OCI-LY7 (cell line): ENCODE measurements around the gene EVI5L. TPM values are rescaled to one million over a fixed set of nuclear protein-coding genes. Genes with fewer than 3 reads are reported as not detected.

Experiments
- BruUV-seq: library from RNA; stranded (reverse); fragments of 400-500 nt; replicated peaks from 2 replicates; lab custom pipeline; 2021; lab: Mats Ljungman, UMichigan
- CTCF ChIA-PET: fragments of 300-600 bp; sonication (Branson Sonifier 250); formaldehyde crosslinking; loops from one replicate; lab custom pipeline; 2022; ENCODE audit warnings: antibody characterized with exemption; ENCODE audit not compliant: unreplicated experiment; lab: Charles Lee
- POLR2A ChIA-PET: fragments of 300-600 bp; sonication (Branson Sonifier 250); formaldehyde crosslinking; loops from one replicate; lab custom pipeline; 2022; ENCODE audit warnings: antibody characterized with exemption; lab: Charles Lee
- DNase-seq: peaks from one replicate; pipeline ENCODE4 v3.0.0-alpha.2; 2015; ENCODE audit warnings: low spot score
- H2AFZ ChIP-seq: fragments of 200-600 bp; sonication (generic), shearing (Covaris generic); 2 replicates; pipeline ENCODE4 v1.6.1; 2014; ENCODE audit warnings: mild to moderate bottlenecking, antibody characterized with exemption, low read length, moderate library complexity
- H3K27ac ChIP-seq: fragments of 200-600 bp; sonication (generic); 2 replicates; pipeline ENCODE4 v1.5.1; 2014; ENCODE audit warnings: mixed run types, low read depth, mild to moderate bottlenecking, moderate library complexity, low read length, inconsistent platforms; ENCODE audit not compliant: poor library complexity, severe bottlenecking
- H3K36me3 ChIP-seq: fragments of 200-600 bp; sonication (generic); 2 replicates; pipeline ENCODE4 v1.6.1; 2014; ENCODE audit warnings: mild to moderate bottlenecking, antibody characterized with exemption, low read length, moderate library complexity, mixed read lengths; ENCODE audit not compliant: insufficient read depth
- H3K4me1 ChIP-seq: fragments of 200-600 bp; sonication (generic); 2 replicates; pipeline ENCODE4 v1.5.1; 2014; ENCODE audit warnings: mild to moderate bottlenecking, low read length; ENCODE audit not compliant: insufficient read depth, poor library complexity, severe bottlenecking
- H3K4me2 ChIP-seq: fragments of 200-600 bp; sonication (generic); 2 replicates; pipeline ENCODE4 v1.6.1; 2014; ENCODE audit warnings: mild to moderate bottlenecking, low read length
- H3K4me3 ChIP-seq: fragments of 200-600 bp; sonication (generic); 2 replicates; pipeline ENCODE4 v1.5.1; 2014; ENCODE audit warnings: mild to moderate bottlenecking, low read depth, low read length; ENCODE audit not compliant: poor library complexity, severe bottlenecking
- H3K79me2 ChIP-seq: fragments of 200-600 bp; sonication (generic); 2 replicates; pipeline ENCODE4 v1.6.1; 2016; ENCODE audit warnings: low read depth, mild to moderate bottlenecking, low read length, moderate library complexity, mixed read lengths; ENCODE audit not compliant: insufficient read depth
- H3K9me2 ChIP-seq: fragments of 200-600 bp; sonication (generic); 2 replicates; pipeline ENCODE4 v1.6.1; 2016; ENCODE audit warnings: mild to moderate bottlenecking, low read length, mixed read lengths; ENCODE audit not compliant: insufficient read depth
- H3K9me3 ChIP-seq: fragments of 200-600 bp; sonication (generic); 2 replicates; pipeline ENCODE4 v1.6.1; 2014; ENCODE audit warnings: mild to moderate bottlenecking, mixed run types, low read length, mixed read lengths
- H4K20me1 ChIP-seq: fragments of 200-600 bp; sonication (generic); 2 replicates; pipeline ENCODE4 v1.6.1; 2014; ENCODE audit warnings: mild to moderate bottlenecking, antibody characterized with exemption, low read length, moderate library complexity, mixed read lengths; ENCODE audit not compliant: insufficient read depth
- CTCF ChIP-seq: fragments of 200-600 bp; sonication (generic); conservative IDR thresholded peaks from 2 replicates; pipeline ENCODE4 v1.5.1; 2014; ENCODE audit warnings: mild to moderate bottlenecking, antibody characterized with exemption, low read length, moderate library complexity, mixed read lengths
- EZH2phosphoT487 ChIP-seq: fragments of 200-600 bp; sonication (generic); IDR thresholded peaks from 2 replicates; pipeline ENCODE4 v1.6.1; 2018; ENCODE audit warnings: low read depth, borderline replicate concordance, mild to moderate bottlenecking, mixed run types, antibody characterized with exemption, low read length, moderate library complexity, mixed read lengths
- intact Hi-C: fragments of 100-400 bp; cut with micrococcal nuclease; formaldehyde crosslinking; loops from one replicate; pipeline ENCODE4 v1.10.0; 2022; ENCODE audit not compliant: unreplicated experiment
- total RNA-seq, 2 experiments: library from RNA; depleted of rRNA in 1 of 2; stranded (reverse); fragments of >200 nt in 1 of 2; shearing (Covaris generic) in 1 of 2; gene quantifications; 2 replicates each; pipeline ENCODE4 v1.2.3, GENCODE V29; 2014 to 2022

The EVI5L gene
- total RNA-seq, 2 experiments from 2014 or later: 2.7 to 5.5 TPM

DNA sequence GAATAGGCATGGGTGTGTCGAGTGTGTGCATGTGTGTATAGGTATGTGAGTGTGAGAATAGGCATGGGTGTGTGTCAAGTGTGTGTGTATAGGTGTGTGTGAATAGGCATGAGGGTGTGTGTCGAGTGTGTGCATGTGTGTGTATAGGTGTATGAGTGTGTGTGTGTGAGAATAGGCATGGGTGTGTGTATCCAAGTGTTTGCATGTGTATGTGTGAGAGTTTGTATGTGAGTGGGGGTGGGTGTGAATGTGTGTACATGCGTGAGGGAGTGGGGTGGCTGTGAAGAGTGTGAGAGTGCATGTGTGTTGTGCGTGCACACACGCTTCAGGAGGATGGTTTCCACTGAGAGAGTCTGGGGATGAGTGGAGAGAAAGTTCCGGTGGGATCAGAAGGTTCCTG lies 13.5 kb downstream of the EVI5L start:
- BruUV-seq: no TSS peak
- H3K4me3 ChIP-seq: no peak overlapping the region
- no peaks in the 10 kb centered on the region for H3K4me1 ChIP-seq
- no peaks in the 10 kb centered on the region for H4K20me1 ChIP-seq
- H3K27ac ChIP-seq: no peak overlapping the region
- no peak for DNase-seq
- no peak overlapping the region for H3K4me2 ChIP-seq
- no peak for TF ChIP-seq EZH2phosphoT487
- no peak for TF ChIP-seq CTCF
- ChIA-PET CTCF (no interaction called here), POLR2A (interaction anchor here (0.6 kb wide), 1 partner anchor 193 kb away, joined by 3 read pairs; no protein-coding TSS in a partner anchor)
- H3K36me3 ChIP-seq: no peaks in the 10 kb centered on the region
- no peak overlapping the region for H2AFZ ChIP-seq
- no peaks in the 10 kb centered on the region for H3K9me3 ChIP-seq
- H3K9me2 ChIP-seq: no peaks in the 10 kb centered on the region
- intact Hi-C loops: no loop called here
- no peaks in the 10 kb centered on the region for H3K79me2 ChIP-seq

- Histone ChIP-seq H3K9me3 (no peaks in the 10 kb centered on the region), H2AFZ (no peak overlapping the region), H3K27ac (no peak overlapping the region), H3K9me2 (no peaks in the 10 kb centered on the region), H3K79me2 (no peaks in the 10 kb centered on the region), H3K4me3 (no peak overlapping the region), H3K36me3 (no peaks in the 10 kb centered on the region), H3K4me2 (no peak overlapping the region), H3K4me1 (no peaks in the 10 kb centered on the region), H4K20me1 (no peaks in the 10 kb centered on the region)
- TF ChIP-seq EZH2phosphoT487 (no peak), CTCF (no peak)
- intact Hi-C loops: no loop called here
- DNase-seq: no peak
- no TSS peak for BruUV-seq
- POLR2A ChIA-PET: interaction anchor here (0.6 kb wide), 1 partner anchor 192 kb away, joined by 3 read pairs; no protein-coding TSS in a partner anchor
- CTCF ChIA-PET: no interaction called here
Measured at GRCh38 chr19:7844405-7844804, 14.4 kb downstream of the EVI5L start.

DNA sequence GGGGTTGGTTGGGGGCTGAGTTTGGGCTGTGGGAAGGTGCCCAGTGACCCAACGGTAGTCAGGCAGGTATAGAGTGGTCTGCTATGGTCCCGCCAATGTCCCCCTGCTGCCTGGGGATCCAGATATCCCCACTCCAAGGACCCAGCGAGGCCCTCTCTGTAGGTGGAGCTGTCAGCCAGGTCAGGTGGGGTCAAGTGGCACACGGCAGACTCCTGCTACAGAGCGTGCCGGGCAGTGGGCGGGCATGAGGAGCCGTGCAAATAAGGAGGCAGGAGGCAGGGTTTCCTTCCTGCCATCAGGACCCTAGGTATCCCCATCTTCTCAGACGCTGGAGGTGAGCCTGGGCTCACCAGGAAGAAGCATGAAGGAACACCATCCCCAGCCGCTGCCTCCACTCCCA lies 14.9 kb downstream of the EVI5L start:
- Histone ChIP-seq H3K9me3 (no peaks in the 10 kb centered on the region), H3K4me1 (no peaks in the 10 kb centered on the region), H3K4me3 (no peak overlapping the region), H4K20me1 (no peaks in the 10 kb centered on the region), H3K79me2 (no peaks in the 10 kb centered on the region), H3K27ac (no peak overlapping the region), H3K4me2 (no peak overlapping the region), H3K36me3 (no peaks in the 10 kb centered on the region), H3K9me2 (no peaks in the 10 kb centered on the region), H2AFZ (no peak overlapping the region)
- intact Hi-C loops: no loop called here
- no peak for DNase-seq
- ChIA-PET POLR2A (no interaction called here), CTCF (no interaction called here)
- no TSS peak for BruUV-seq
- TF ChIP-seq EZH2phosphoT487 (no peak), CTCF (no peak)
